Measurements from ENCODE around the gene ITM2C.

ITM2C gene

GRCh38 chr2:230825354-230825753 is 39.4 kb upstream of the ITM2C start:
- Histone ChIP-seq H4K12ac (ENCODE audit: low read depth, low read length) (no peak overlapping the region), H3K23ac (ENCODE audit: low read length) (no peak overlapping the region), H2BK12ac (ENCODE audit: low read length) (no peak overlapping the region), H3K4me1 (ENCODE audit: control insufficient read depth in 1 of 2, insufficient read depth in 2 of 2, low read length in 2 of 2) (no peaks in the 10 kb centered on the region), H3K4me3 (ENCODE audit: low read depth, low read length) (no peak overlapping the region), H3K27me3 (ENCODE audit: insufficient read depth, low read length) (no peaks in the 10 kb centered on the region), H3K79me2 (ENCODE audit: control insufficient read depth, insufficient read depth, low read length, poor library complexity) (no peaks in the 10 kb centered on the region), H2BK5ac (ENCODE audit: low read depth, low read length, poor library complexity) (no peak overlapping the region), H3K79me1 (ENCODE audit: low read length) (no peaks in the 10 kb centered on the region), H2AK5ac (ENCODE audit: low read length) (no peak overlapping the region), H2BK120ac (ENCODE audit: insufficient read depth, low read length, poor library complexity) (no peak overlapping the region), H4K91ac (ENCODE audit: low read depth, low read length) (no peak overlapping the region), H3K18ac (ENCODE audit: low read length) (no peak overlapping the region), H2AFZ (ENCODE audit: insufficient read depth, low read length, poor library complexity) (no peak overlapping the region), H3K14ac (ENCODE audit: low read length) (no peak overlapping the region), H3K36me3 (ENCODE audit: control insufficient read depth in 1 of 2, insufficient read depth in 2 of 2, low read length in 2 of 2) (peaks cover 2 to 3% of the 10 kb centered on the region in 2 experiments), H3K27ac (ENCODE audit: low read depth, low read length) (no peak overlapping the region), H3K9me3 (ENCODE audit: insufficient read depth, low read depth, low read length) (peaks cover 3% of the 10 kb centered on the region), H3K9ac (ENCODE audit: low read length) (no peak overlapping the region), H4K8ac (ENCODE audit: low read depth, low read length) (no peak overlapping the region), H3K4me2 (ENCODE audit: low read length) (no peak overlapping the region), H3K4ac (ENCODE audit: low read depth, low read length) (no peak overlapping the region)
- whole genome bisulfite sequencing (ENCODE audit: extremely low coverage, insufficient coverage, insufficient read length), result no CpG with 5 or more reads among the region's 1 CpG
- DNase-seq, result no peak

- H2BK120ac ChIP-seq (ENCODE audit: insufficient read depth, low read length, poor library complexity), result no peak overlapping the region
- H4K91ac ChIP-seq (ENCODE audit: low read depth, low read length), result no peak overlapping the region
- H2AFZ ChIP-seq (ENCODE audit: insufficient read depth, low read length, poor library complexity), result no peak overlapping the region
- H3K14ac ChIP-seq (ENCODE audit: low read length), result no peak overlapping the region
- H3K79me1 ChIP-seq (ENCODE audit: low read length), result no peaks in the 10 kb centered on the region
- no peaks in the 10 kb centered on the region for H3K36me3 ChIP-seq (ENCODE audit: control insufficient read depth in 1 of 2, insufficient read depth in 2 of 2, low read length in 2 of 2)
- no peak overlapping the region for H4K8ac ChIP-seq (ENCODE audit: low read depth, low read length)
- no peaks in the 10 kb centered on the region for H3K4me1 ChIP-seq (ENCODE audit: control insufficient read depth in 1 of 2, insufficient read depth in 2 of 2, low read length in 2 of 2)
- H3K27me3 ChIP-seq (ENCODE audit: insufficient read depth, low read length), result no peaks in the 10 kb centered on the region
- H3K9ac ChIP-seq (ENCODE audit: low read length), result no peak overlapping the region
- no peak overlapping the region for H3K4me2 ChIP-seq (ENCODE audit: low read length)
- DNase-seq, result no peak
- H3K18ac ChIP-seq (ENCODE audit: low read length), result no peak overlapping the region
- no CpG with 5 or more reads among the region's 36 CpGs for WGBS (ENCODE audit: extremely low coverage, insufficient coverage, insufficient read length)
- H2BK12ac ChIP-seq (ENCODE audit: low read length), result no peak overlapping the region
- H3K23ac ChIP-seq (ENCODE audit: low read length), result no peak overlapping the region
- H2AK5ac ChIP-seq (ENCODE audit: low read length), result no peak overlapping the region
- peaks cover 3% of the 10 kb centered on the region for H3K9me3 ChIP-seq (ENCODE audit: insufficient read depth, low read depth, low read length)
- H3K27ac ChIP-seq (ENCODE audit: low read depth, low read length), result no peak overlapping the region
- H2BK5ac ChIP-seq (ENCODE audit: low read depth, low read length, poor library complexity), result no peak overlapping the region
- H3K4ac ChIP-seq (ENCODE audit: low read depth, low read length), result no peak overlapping the region
- no peaks in the 10 kb centered on the region for H3K79me2 ChIP-seq (ENCODE audit: control insufficient read depth, insufficient read depth, low read length, poor library complexity)
- H3K4me3 ChIP-seq (ENCODE audit: low read depth, low read length), result no peak overlapping the region
- H4K12ac ChIP-seq (ENCODE audit: low read depth, low read length), result no peak overlapping the region
These were observed 36.9 kb upstream of the ITM2C start for GRCh38 chr2:230827774-230828271.

GRCh38 chr2:230828272-230828961 is 36.3 kb upstream of the ITM2C start:
- no CpG with 5 or more reads among the region's 61 CpGs for WGBS (ENCODE audit: extremely low coverage, insufficient coverage, insufficient read length)
- H2BK120ac ChIP-seq (ENCODE audit: insufficient read depth, low read length, poor library complexity), result no peak overlapping the region

GRCh38 chr2:230829293-230829692 is 35.4 kb upstream of the ITM2C start:
- Histone ChIP-seq H2BK12ac (ENCODE audit: low read length) (no peak overlapping the region), H3K79me2 (ENCODE audit: control insufficient read depth, insufficient read depth, low read length, poor library complexity) (no peaks in the 10 kb centered on the region), H2BK5ac (ENCODE audit: low read depth, low read length, poor library complexity) (no peak overlapping the region), H2BK120ac (ENCODE audit: insufficient read depth, low read length, poor library complexity) (no peak overlapping the region), H2AK5ac (ENCODE audit: low read length) (no peak overlapping the region), H3K4me2 (ENCODE audit: low read length) (no peak overlapping the region), H3K4me3 (ENCODE audit: low read depth, low read length) (no peak overlapping the region), H3K23ac (ENCODE audit: low read length) (no peak overlapping the region), H3K9me3 (ENCODE audit: insufficient read depth, low read depth, low read length) (peaks cover 3% of the 10 kb centered on the region), H3K9ac (ENCODE audit: low read length) (no peak overlapping the region), H2AFZ (ENCODE audit: insufficient read depth, low read length, poor library complexity) (no peak overlapping the region), H3K18ac (ENCODE audit: low read length) (no peak overlapping the region), H3K36me3 (ENCODE audit: control insufficient read depth in 1 of 2, insufficient read depth in 2 of 2, low read length in 2 of 2) (no peaks in the 10 kb centered on the region), H3K14ac (ENCODE audit: low read length) (no peak overlapping the region), H4K8ac (ENCODE audit: low read depth, low read length) (no peak overlapping the region), H3K79me1 (ENCODE audit: low read length) (no peaks in the 10 kb centered on the region), H3K4me1 (ENCODE audit: control insufficient read depth in 1 of 2, insufficient read depth in 2 of 2, low read length in 2 of 2) (no peaks in the 10 kb centered on the region), H4K12ac (ENCODE audit: low read depth, low read length) (no peak overlapping the region), H3K27me3 (ENCODE audit: insufficient read depth, low read length) (no peaks in the 10 kb centered on the region), H3K4ac (ENCODE audit: low read depth, low read length) (no peak overlapping the region), H3K27ac (ENCODE audit: low read depth, low read length) (no peak overlapping the region), H4K91ac (ENCODE audit: low read depth, low read length) (no peak overlapping the region)
- WGBS (ENCODE audit: extremely low coverage, insufficient coverage, insufficient read length), result no CpG with 5 or more reads among the region's 14 CpGs
- no peak for DNase-seq

More at GRCh38 chr2:230828272-230828961, 36.3 kb upstream of the ITM2C start:
- Histone ChIP-seq H3K79me2 (ENCODE audit: control insufficient read depth, insufficient read depth, low read length, poor library complexity) (no peaks in the 10 kb centered on the region), H4K91ac (ENCODE audit: low read depth, low read length) (no peak overlapping the region), H3K4me2 (ENCODE audit: low read length) (no peak overlapping the region), H3K4me3 (ENCODE audit: low read depth, low read length) (no peak overlapping the region), H3K18ac (ENCODE audit: low read length) (no peak overlapping the region), H4K8ac (ENCODE audit: low read depth, low read length) (no peak overlapping the region), H2AK5ac (ENCODE audit: low read length) (no peak overlapping the region), H2AFZ (ENCODE audit: insufficient read depth, low read length, poor library complexity) (no peak overlapping the region), H3K9ac (ENCODE audit: low read length) (no peak overlapping the region), H2BK5ac (ENCODE audit: low read depth, low read length, poor library complexity) (no peak overlapping the region), H3K4me1 (ENCODE audit: control insufficient read depth in 1 of 2, insufficient read depth in 2 of 2, low read length in 2 of 2) (no peaks in the 10 kb centered on the region), H3K9me3 (ENCODE audit: insufficient read depth, low read depth, low read length) (peaks cover 3% of the 10 kb centered on the region), H3K4ac (ENCODE audit: low read depth, low read length) (no peak overlapping the region), H3K36me3 (ENCODE audit: control insufficient read depth in 1 of 2, insufficient read depth in 2 of 2, low read length in 2 of 2) (no peaks in the 10 kb centered on the region), H3K79me1 (ENCODE audit: low read length) (no peaks in the 10 kb centered on the region), H3K27ac (ENCODE audit: low read depth, low read length) (no peak overlapping the region), H2BK12ac (ENCODE audit: low read length) (no peak overlapping the region), H3K14ac (ENCODE audit: low read length) (no peak overlapping the region), H4K12ac (ENCODE audit: low read depth, low read length) (no peak overlapping the region), H3K23ac (ENCODE audit: low read length) (no peak overlapping the region), H3K27me3 (ENCODE audit: insufficient read depth, low read length) (no peaks in the 10 kb centered on the region)
- DNase-seq, result no peak

All from trophoblast cell (in vitro differentiated cells and primary cell).